Astrocyte of the spinal cord (primary cell): ENCODE results near the gene EGFR.

Experiments used
- DNase-seq: peaks from one replicate; pipeline ENCODE4 v3.0.0; 2011; ENCODE audit warnings: low read depth, low spot score
- H3K4me3 ChIP-seq: 2 replicates; pipeline ENCODE4 v1.5.1; 2011; ENCODE audit warnings: low read depth, mild to moderate bottlenecking, low read length, moderate library complexity
- CTCF ChIP-seq: IDR thresholded peaks from 2 replicates; pipeline ENCODE4 v1.5.1; 2012; ENCODE audit warnings: low read depth, mild to moderate bottlenecking, low read length, inconsistent platforms
- in situ Hi-C: cut with HindIII; loops from 2 replicates; pipeline ENCODE4 v1.10.0; 2017; ENCODE audit warnings: low sequenced_read_pairs

EGFR gene

GRCh38 chr7:55157764-55158105 is 138.9 kb downstream of the EGFR start:
- in situ Hi-C loops = no loop called here
- no peak for DNase-seq
- no peak overlapping the region for H3K4me3 ChIP-seq
- no peak for TF ChIP-seq CTCF

GRCh38 chr7:55158541-55159382 is 139.9 kb downstream of the EGFR start:
- in situ Hi-C loops = no loop called here
- peak; percentile 77 for DNase-seq
- TF ChIP-seq CTCF = no peak
- no peak overlapping the region for H3K4me3 ChIP-seq

GRCh38 chr7:55160539-55160938 is 141.7 kb downstream of the EGFR start:
- no peak for TF ChIP-seq CTCF
- H3K4me3 ChIP-seq = no peak overlapping the region
- in situ Hi-C loops = no loop called here
- DNase-seq = peak; percentile 85

- TF ChIP-seq CTCF = no peak
- DNase-seq = no peak
- in situ Hi-C loops = no loop called here
- no peak overlapping the region for H3K4me3 ChIP-seq
Measured at GRCh38 chr7:55161154-55161687, 142.4 kb downstream of the EGFR start.

GRCh38 chr7:55162476-55162875 is 143.7 kb downstream of the EGFR start:
- in situ Hi-C loops = no loop called here
- no peak for TF ChIP-seq CTCF
- DNase-seq = no peak
- no peak overlapping the region for H3K4me3 ChIP-seq

- in situ Hi-C loops = no loop called here
- DNase-seq = no peak
- H3K4me3 ChIP-seq = no peak overlapping the region
- no peak for TF ChIP-seq CTCF
Measured at GRCh38 chr7:55163733-55164132, 144.9 kb downstream of the EGFR start.
